NCI-H460 (cell line): ENCODE data around the gene OCSTAMP. TPM values are rescaled to one million over a fixed set of nuclear protein-coding genes. Genes with fewer than 3 reads are reported as not detected.

ENCODE experiments used
- DNase-seq: peaks from one replicate; pipeline ENCODE4 v3.0.0-alpha.2; 2016; ENCODE audit warnings: low read depth; ENCODE audit errors: extremely low read depth
- total RNA-seq: library from RNA; depleted of rRNA; stranded (reverse); fragments of >200 nt; shearing (Covaris generic); gene quantifications from 2 replicates; pipeline ENCODE4 v1.2.3, GENCODE V29; 2014

The OCSTAMP gene
- total RNA-seq, 1 experiment from 2014 or later = not detected

GRCh38 chr20:46573788-46574584 lies 23.5 kb upstream of the OCSTAMP start:
- DNase-seq = no peak

- DNase-seq = no peak
These were observed 22.8 kb upstream of the OCSTAMP start for GRCh38 chr20:46573234-46573633.

- DNase-seq = no peak
These were observed 22.3 kb upstream of the OCSTAMP start for GRCh38 chr20:46572790-46573189.

GRCh38 chr20:46572153-46572552 lies 21.7 kb upstream of the OCSTAMP start:
- DNase-seq = no peak

GRCh38 chr20:46571418-46571817 lies 21.0 kb upstream of the OCSTAMP start:
- DNase-seq = no peak

- no peak for DNase-seq
These were observed 20.5 kb upstream of the OCSTAMP start for GRCh38 chr20:46570956-46571355.

GRCh38 chr20:46569961-46570360 lies 19.5 kb upstream of the OCSTAMP start:
- DNase-seq = no peak

GRCh38 chr20:46568570-46569129 lies 18.2 kb upstream of the OCSTAMP start:
- DNase-seq = no peak

- DNase-seq = no peak
These were observed 15.7 kb upstream of the OCSTAMP start for GRCh38 chr20:46566125-46566524.

- DNase-seq = no peak
These were observed 13.9 kb upstream of the OCSTAMP start for GRCh38 chr20:46564241-46564957.

- DNase-seq = no peak
These were observed 13.4 kb upstream of the OCSTAMP start for GRCh38 chr20:46563860-46564221.

- DNase-seq = no peak
These were observed 12.9 kb upstream of the OCSTAMP start for GRCh38 chr20:46563170-46563859.

GRCh38 chr20:46562373-46563169 lies 12.1 kb upstream of the OCSTAMP start:
- DNase-seq = peak; percentile 66

GRCh38 chr20:46562009-46562372 lies 11.5 kb upstream of the OCSTAMP start:
- no peak for DNase-seq

GRCh38 chr20:46559685-46560440 lies 9.4 kb upstream of the OCSTAMP start:
- no peak for DNase-seq

GRCh38 chr20:46559001-46559400 lies 8.5 kb upstream of the OCSTAMP start:
- DNase-seq = no peak

GRCh38 chr20:46558511-46558959 lies 8.1 kb upstream of the OCSTAMP start:
- DNase-seq = peak; percentile 16

- DNase-seq = no peak
These were observed 6.9 kb upstream of the OCSTAMP start for GRCh38 chr20:46557231-46557956.

- DNase-seq = no peak
These were observed 5.0 kb upstream of the OCSTAMP start for GRCh38 chr20:46555370-46555956.
